Breast epithelium (tissue), 4 donors: ENCODE results near the gene PDZD7. TPM values are rescaled to one million over a fixed set of nuclear protein-coding genes. Genes with fewer than 3 reads are reported as not detected.
A peak's percentile ranks its signal among the peaks of the same experiment; 100 is the strongest.

Source experiments
- DNase-seq, 2 donors: peaks; one replicate each; pipeline ENCODE4 v3.0.0-alpha.2; 2019; ENCODE audit warnings: low spot score in 2 of 2
- H3K27ac ChIP-seq, 2 donors: fragments of 200-600 bp; sonication (generic) in 1 of 2; one replicate each; pipeline ENCODE4 v1.5.1; 2016 to 2019; ENCODE audit warnings: mild to moderate bottlenecking in 1 of 2
- H3K27me3 ChIP-seq, 2 donors: fragments of 200-600 bp; sonication (generic) in 1 of 2; one replicate each; pipeline versions ENCODE4 v1.5.1 to v1.6.0; 2017 to 2019; ENCODE audit warnings: control low read depth in 1 of 2, mild to moderate bottlenecking in 1 of 2
- H3K36me3 ChIP-seq: fragments of 200-600 bp; one replicate; pipeline ENCODE4 v1.5.1; 2019
- H3K4me1 ChIP-seq, 2 donors: fragments of 200-600 bp; sonication (generic); one replicate each; pipeline ENCODE4 v1.5.1; 2016 to 2019; ENCODE audit warnings: control low read depth in 1 of 2
- H3K4me3 ChIP-seq, 3 donors: fragments of 200-600 bp; sonication (generic); 1 replicate in 2 of 3; 2 replicates in 1 of 3; pipeline ENCODE4 v1.5.1; 2016 to 2019; ENCODE audit warnings: mild to moderate bottlenecking in 3 of 3, moderate library complexity in 2 of 3
- H3K9me3 ChIP-seq, 2 donors: fragments of 200-600 bp; sonication (generic) in 1 of 2; one replicate each; pipeline ENCODE4 v1.5.1; 2016 to 2019; ENCODE audit warnings: control low read depth in 1 of 2
- POLR2A ChIP-seq: fragments of 450-650 bp; IDR thresholded peaks from one replicate; pipeline ENCODE4 v1.6.1; 2016; ENCODE audit warnings: antibody characterized with exemption, mild to moderate bottlenecking, moderate library complexity
- POLR2AphosphoS5 ChIP-seq, 3 donors: sonication (generic); formaldehyde crosslinking; IDR thresholded peaks; one replicate each; pipeline ENCODE4 v1.6.1; 2017; ENCODE audit warnings: antibody characterized with exemption in 3 of 3
- intact Hi-C: fragments of 100-400 bp; cut with DNase I; formaldehyde crosslinking; loops from one replicate; pipeline ENCODE4 v1.15.1; 2023; ENCODE audit warnings: low total_unique reads
- total RNA-seq, 3 donors: library from RNA; depleted of rRNA; stranded (reverse); fragments of >200 nt; gene quantifications; one replicate each; pipeline ENCODE4 v1.1.0, GENCODE V29; 2016
- TF ChIP-seq, protein P1 (sequence below), 3 donors: fragments of 450-650 bp; IDR thresholded peaks; one replicate each; pipeline ENCODE4 v1.5.1; 2016 to 2017; ENCODE audit warnings: antibody characterized with exemption in 3 of 3, mild to moderate bottlenecking in 3 of 3, moderate library complexity in 3 of 3

PDZD7 gene
- total RNA-seq, 3 donors from 2014 or later = 0.48 to 2.3 (median 0.66) TPM

DNA sequence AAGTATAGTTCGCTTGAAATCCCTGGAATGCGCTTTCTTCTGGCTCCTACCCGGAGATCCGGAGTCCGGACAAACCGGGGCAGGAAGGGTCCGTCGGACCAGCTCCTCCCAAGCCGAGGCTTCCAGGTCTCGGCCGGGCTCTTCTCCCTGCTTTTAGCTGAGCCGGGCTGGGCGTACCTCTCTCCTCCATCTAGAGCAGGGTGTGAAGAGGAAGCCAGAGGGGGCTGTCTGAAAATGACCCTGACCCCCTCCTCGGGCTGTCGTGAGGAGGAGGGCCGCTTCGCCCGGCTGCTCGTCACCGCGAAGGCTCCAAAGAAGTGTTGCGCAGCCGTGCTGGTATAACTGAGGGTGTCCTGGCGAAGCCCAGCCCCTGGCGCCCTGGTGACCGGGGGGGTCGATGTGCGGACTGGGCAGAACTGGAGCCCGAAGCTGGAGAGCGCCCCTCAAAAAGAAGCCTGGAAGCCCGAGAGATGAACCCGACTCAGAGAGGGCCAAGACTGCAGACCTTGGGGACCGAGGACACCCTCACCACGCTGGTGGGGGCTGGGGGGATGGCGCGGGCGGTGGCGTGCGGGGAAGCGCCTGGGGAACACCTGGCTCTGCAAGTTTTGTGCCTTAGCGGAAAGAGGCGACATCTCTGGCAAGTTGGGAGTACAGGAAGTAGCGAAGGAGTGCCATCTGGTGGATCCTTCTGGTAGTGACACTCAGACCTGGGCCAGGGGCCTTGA is 36.6 kb upstream of the PDZD7 start:
- Histone ChIP-seq H3K4me1 (peaks cover 5 to 8% of the 10 kb centered on the region in 2 donors), H3K4me3 (peak overlapping the region; percentile 40 to 77 (median 61)), H3K9me3 (no peaks in the 10 kb centered on the region), H3K36me3 (no peaks in the 10 kb centered on the region), H3K27me3 (peaks cover 3 to 5% of the 10 kb centered on the region in 2 donors), H3K27ac (peak overlapping the region; percentile 26 to 87)
- intact Hi-C loops = no loop called here
- DNase-seq = peak; percentile 63 to 72
- TF ChIP-seq, protein P1, sequence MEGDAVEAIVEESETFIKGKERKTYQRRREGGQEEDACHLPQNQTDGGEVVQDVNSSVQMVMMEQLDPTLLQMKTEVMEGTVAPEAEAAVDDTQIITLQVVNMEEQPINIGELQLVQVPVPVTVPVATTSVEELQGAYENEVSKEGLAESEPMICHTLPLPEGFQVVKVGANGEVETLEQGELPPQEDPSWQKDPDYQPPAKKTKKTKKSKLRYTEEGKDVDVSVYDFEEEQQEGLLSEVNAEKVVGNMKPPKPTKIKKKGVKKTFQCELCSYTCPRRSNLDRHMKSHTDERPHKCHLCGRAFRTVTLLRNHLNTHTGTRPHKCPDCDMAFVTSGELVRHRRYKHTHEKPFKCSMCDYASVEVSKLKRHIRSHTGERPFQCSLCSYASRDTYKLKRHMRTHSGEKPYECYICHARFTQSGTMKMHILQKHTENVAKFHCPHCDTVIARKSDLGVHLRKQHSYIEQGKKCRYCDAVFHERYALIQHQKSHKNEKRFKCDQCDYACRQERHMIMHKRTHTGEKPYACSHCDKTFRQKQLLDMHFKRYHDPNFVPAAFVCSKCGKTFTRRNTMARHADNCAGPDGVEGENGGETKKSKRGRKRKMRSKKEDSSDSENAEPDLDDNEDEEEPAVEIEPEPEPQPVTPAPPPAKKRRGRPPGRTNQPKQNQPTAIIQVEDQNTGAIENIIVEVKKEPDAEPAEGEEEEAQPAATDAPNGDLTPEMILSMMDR (IDR thresholded peaks at IDR 0.05) = peak; percentile 64 to 88 (median 87)
- TF ChIP-seq POLR2A (no peak), POLR2AphosphoS5 (IDR thresholded peaks at IDR 0.05) (no peak)

DNA sequence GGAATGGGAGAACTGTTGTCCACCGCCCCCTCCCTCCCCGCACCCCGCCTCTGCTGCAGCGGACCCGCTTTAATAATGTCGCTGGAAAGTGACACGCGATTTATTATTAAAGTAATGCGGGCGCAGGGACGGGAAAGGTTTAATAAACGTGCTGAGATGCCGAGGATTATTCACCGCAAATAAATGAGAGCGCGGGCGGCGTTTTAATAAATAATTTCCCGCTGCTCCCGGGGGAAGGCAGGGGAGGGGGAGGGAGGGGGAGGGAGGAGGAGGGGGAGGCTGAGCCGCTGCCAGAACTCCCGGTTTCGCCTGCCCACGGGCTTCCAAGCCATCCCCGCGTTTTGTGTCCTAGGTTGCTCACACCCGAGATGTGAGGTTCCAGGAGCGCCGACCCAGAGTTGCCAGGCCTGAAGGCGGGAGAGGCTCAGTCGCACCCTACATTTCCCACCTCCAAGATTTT is 36.0 kb upstream of the PDZD7 start:
- Histone ChIP-seq H3K36me3 (no peaks in the 10 kb centered on the region), H3K9me3 (no peaks in the 10 kb centered on the region), H3K27ac (peak overlapping the region; percentile 26 to 87), H3K4me3 (peak overlapping the region; percentile 40 to 77 (median 61)), H3K4me1 (peaks cover 7 to 8% of the 10 kb centered on the region in 2 donors), H3K27me3 (peaks cover under 1 to 1% of the 10 kb centered on the region in 2 donors)
- intact Hi-C loops = no loop called here
- DNase-seq = no peak
- no peak for TF ChIP-seq POLR2A
- TF ChIP-seq POLR2AphosphoS5 (IDR thresholded peaks at IDR 0.05) = no peak
- TF ChIP-seq, protein P1 (IDR thresholded peaks at IDR 0.05) = no peak

DNA sequence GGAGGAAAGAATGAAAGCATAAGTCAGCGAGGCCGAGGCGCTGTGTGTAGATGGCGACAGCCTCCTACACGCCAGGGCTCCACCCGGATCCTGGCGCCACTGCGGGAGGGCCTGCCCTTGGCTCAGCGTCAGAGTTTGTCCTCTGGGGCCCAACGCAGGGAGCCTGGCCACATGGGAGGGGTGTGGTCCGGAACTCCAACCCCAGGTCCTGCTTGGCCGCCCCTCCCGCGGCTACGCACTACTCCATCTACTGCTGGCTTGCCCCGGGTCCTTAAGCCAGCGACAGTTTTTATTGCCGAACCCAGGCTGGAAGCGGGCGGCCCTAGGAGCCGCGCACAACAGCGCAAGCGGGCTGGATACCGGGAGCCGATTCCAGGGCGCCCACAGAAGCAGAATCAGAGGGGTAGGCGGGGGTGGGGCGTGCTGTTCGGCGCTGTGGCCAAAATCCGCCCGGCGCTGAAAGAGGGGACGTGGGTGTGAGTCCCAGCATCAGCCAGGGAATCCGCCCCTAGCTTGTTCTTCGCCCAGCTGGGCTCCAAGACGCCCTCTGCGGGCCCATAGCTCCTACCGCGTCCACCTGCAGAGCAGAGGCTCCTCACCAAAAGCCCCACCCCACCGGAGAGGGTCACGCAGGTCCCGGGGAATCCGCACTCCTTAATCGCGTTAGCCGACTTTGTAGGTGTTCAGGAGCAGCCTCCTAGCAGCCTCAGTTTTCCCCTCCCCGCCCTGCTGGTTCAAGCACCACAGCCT is 35.4 kb upstream of the PDZD7 start:
- Histone ChIP-seq H3K27ac (peak overlapping the region; percentile 72 to 87), H3K4me3 (peak overlapping the region; percentile 40 to 77 (median 61)), H3K27me3 (no peaks in the 10 kb centered on the region), H3K36me3 (no peaks in the 10 kb centered on the region), H3K4me1 (peaks cover 7 to 11% of the 10 kb centered on the region in 2 donors), H3K9me3 (no peaks in the 10 kb centered on the region)
- peak; percentile 40 to 76 for DNase-seq
- TF ChIP-seq, protein P1 (IDR thresholded peaks at IDR 0.05) = peak in 2 of 3 donors; percentile 36 to 40
- TF ChIP-seq POLR2A = no peak
- intact Hi-C loops = no loop called here

DNA sequence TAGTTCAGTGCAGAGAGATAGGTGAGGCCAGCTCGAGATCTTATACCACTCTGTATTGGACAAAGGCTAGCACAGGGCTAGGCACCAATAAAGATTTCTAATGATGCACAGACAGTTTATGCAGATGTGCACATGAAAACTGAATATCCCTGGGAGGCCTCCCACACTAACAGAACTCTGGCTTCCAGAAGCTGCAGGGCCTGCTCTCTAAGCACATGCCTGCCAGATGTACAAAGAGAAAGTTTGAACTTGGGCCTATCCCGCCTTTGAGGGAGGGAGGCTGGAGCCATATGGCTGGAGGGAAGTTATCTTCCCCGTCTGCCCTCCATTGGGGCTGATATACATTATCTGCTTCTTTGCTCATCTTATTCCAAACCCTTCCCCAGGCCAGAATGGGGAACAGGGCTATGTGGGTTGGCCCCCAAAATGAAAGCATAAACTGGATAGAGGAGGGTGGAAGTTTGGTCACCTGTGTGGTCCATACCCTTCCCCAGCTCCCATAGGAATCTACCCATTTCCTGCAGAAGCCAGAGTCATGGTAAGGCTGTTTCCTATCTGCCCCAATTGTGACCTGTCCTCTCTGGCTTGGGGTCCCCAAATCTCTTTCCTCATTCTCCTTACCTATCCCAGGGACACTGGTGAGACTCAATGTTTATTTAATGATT is 34.7 kb upstream of the PDZD7 start:
- peaks cover 7 to 11% of the 10 kb centered on the region in 2 donors for H3K4me1 ChIP-seq
- H3K36me3 ChIP-seq = no peaks in the 10 kb centered on the region
- H3K4me3 ChIP-seq = peak overlapping the region; percentile 40 to 77 (median 61)
- no peaks in the 10 kb centered on the region for H3K9me3 ChIP-seq
- intact Hi-C loops = no loop called here
- peak overlapping the region; percentile 72 to 87 for H3K27ac ChIP-seq
- DNase-seq = no peak
- no peaks in the 10 kb centered on the region for H3K27me3 ChIP-seq
- TF ChIP-seq, protein P1 (IDR thresholded peaks at IDR 0.05) = no peak
- TF ChIP-seq POLR2A (no peak), POLR2AphosphoS5 (IDR thresholded peaks at IDR 0.05) (no peak)
